ENCODE data around the gene HASPIN.

HASPIN gene

GRCh38 chr17:3678821-3679530, 44.7 kb upstream of the HASPIN start:
- Histone ChIP-seq H3K79me2 (ENCODE audit: insufficient read depth, low read length) (no peaks in the 10 kb centered on the region), H3K4me2 (ENCODE audit: low read length) (no peak overlapping the region), H2AFZ (ENCODE audit: low read length) (no peak overlapping the region), H3F3A (ENCODE audit: insufficient read depth, low read length) (no peaks in the 10 kb centered on the region), H3K27me3 (ENCODE audit: insufficient read depth, low read length) (no peaks in the 10 kb centered on the region), H3K9ac (ENCODE audit: low read length) (no peak overlapping the region), H4K20me1 (ENCODE audit: insufficient read depth, low read length) (no peaks in the 10 kb centered on the region), H3K9me3 (ENCODE audit: low read length) (no peaks in the 10 kb centered on the region), H3K4me3 (ENCODE audit: low read depth, low read length, poor library complexity, severe bottlenecking) (no peak overlapping the region), H3K27ac (ENCODE audit: low read depth, low read length, poor library complexity, severe bottlenecking) (no peak overlapping the region), H3K4me1 (ENCODE audit: insufficient read depth, low read length, severe bottlenecking) (no peaks in the 10 kb centered on the region), H3K36me3 (ENCODE audit: insufficient read depth, low read length) (peaks cover 19% of the 10 kb centered on the region; the same call in 1 of the 2 replicates), H3K9me2 (ENCODE audit: low read depth, low read length) (no peaks in the 10 kb centered on the region)
- TF ChIP-seq CTCF (IDR thresholded peaks at IDR 0.05; ENCODE audit: low read length) = no peak
- no peak for TF ChIP-seq EZH2 (IDR thresholded peaks at IDR 0.05; ENCODE audit: borderline replicate concordance, low read length)

GRCh38 chr17:3679531-3680126, 44.1 kb upstream of the HASPIN start:
- Histone ChIP-seq H3F3A (ENCODE audit: insufficient read depth, low read length) (no peaks in the 10 kb centered on the region), H3K27me3 (ENCODE audit: insufficient read depth, low read length) (no peaks in the 10 kb centered on the region), H3K9ac (ENCODE audit: low read length) (no peak overlapping the region), H3K4me2 (ENCODE audit: low read length) (no peak overlapping the region), H3K9me2 (ENCODE audit: low read depth, low read length) (no peaks in the 10 kb centered on the region), H3K9me3 (ENCODE audit: low read length) (no peaks in the 10 kb centered on the region), H3K4me1 (ENCODE audit: insufficient read depth, low read length, severe bottlenecking) (no peaks in the 10 kb centered on the region), H3K36me3 (ENCODE audit: insufficient read depth, low read length) (peaks cover 19% of the 10 kb centered on the region; the same call in 1 of the 2 replicates), H3K27ac (ENCODE audit: low read depth, low read length, poor library complexity, severe bottlenecking) (no peak overlapping the region), H4K20me1 (ENCODE audit: insufficient read depth, low read length) (no peaks in the 10 kb centered on the region), H2AFZ (ENCODE audit: low read length) (no peak overlapping the region), H3K4me3 (ENCODE audit: low read depth, low read length, poor library complexity, severe bottlenecking) (no peak overlapping the region), H3K79me2 (ENCODE audit: insufficient read depth, low read length) (no peaks in the 10 kb centered on the region)
- TF ChIP-seq EZH2 (IDR thresholded peaks at IDR 0.05; ENCODE audit: borderline replicate concordance, low read length) (no peak), CTCF (IDR thresholded peaks at IDR 0.05; ENCODE audit: low read length) (no peak)

- no peaks in the 10 kb centered on the region for H3F3A ChIP-seq (ENCODE audit: insufficient read depth, low read length)
Measured at GRCh38 chr17:3681057-3681456, 42.6 kb upstream of the HASPIN start.

More at GRCh38 chr17:3681057-3681456, 42.6 kb upstream of the HASPIN start:
- no peaks in the 10 kb centered on the region for H3K9me2 ChIP-seq (ENCODE audit: low read depth, low read length)
- no peak overlapping the region for H3K4me2 ChIP-seq (ENCODE audit: low read length)
- H3K27me3 ChIP-seq (ENCODE audit: insufficient read depth, low read length) = no peaks in the 10 kb centered on the region
- H2AFZ ChIP-seq (ENCODE audit: low read length) = no peak overlapping the region
- no peak overlapping the region for H3K4me3 ChIP-seq (ENCODE audit: low read depth, low read length, poor library complexity, severe bottlenecking)
- no peaks in the 10 kb centered on the region for H3K79me2 ChIP-seq (ENCODE audit: insufficient read depth, low read length)
- no peaks in the 10 kb centered on the region for H4K20me1 ChIP-seq (ENCODE audit: insufficient read depth, low read length)
- H3K9ac ChIP-seq (ENCODE audit: low read length) = no peak overlapping the region
- no peaks in the 10 kb centered on the region for H3K9me3 ChIP-seq (ENCODE audit: low read length)
- H3K4me1 ChIP-seq (ENCODE audit: insufficient read depth, low read length, severe bottlenecking) = no peaks in the 10 kb centered on the region
- H3K27ac ChIP-seq (ENCODE audit: low read depth, low read length, poor library complexity, severe bottlenecking) = no peak overlapping the region
- H3K36me3 ChIP-seq (ENCODE audit: insufficient read depth, low read length) = peaks cover 17% of the 10 kb centered on the region; the same call in 1 of the 2 replicates
- TF ChIP-seq EZH2 (IDR thresholded peaks at IDR 0.05; ENCODE audit: borderline replicate concordance, low read length) = no peak
- no peak for TF ChIP-seq CTCF (IDR thresholded peaks at IDR 0.05; ENCODE audit: low read length)

Measured in OCI-LY1 (cell line).